Measurements from ENCODE around the gene SHROOM3. TPM values are rescaled to one million over a fixed set of nuclear protein-coding genes. Genes with fewer than 3 reads are reported as not detected.
"Not testable (repeated sequence)": the region's sequence is repeated elsewhere in the genome, so short reads cannot be mapped to it uniquely, and the experiment has no call there.

SHROOM3 gene
- total and polyA plus RNA-seq, 10 donors = 0.37 to 23.9 (median 8.3) TPM

GRCh38 chr4:76725039-76725438 is 290.0 kb downstream of the SHROOM3 start:
- TF ChIP-seq CTCF (IDR thresholded peaks at IDR 0.05 in 8 of 11, conservative IDR thresholded peaks at IDR 0.05 in 3 of 11) (no peak), POLR2AphosphoS5 (IDR thresholded peaks at IDR 0.05) (no peak), POLR2A (IDR thresholded peaks at IDR 0.05) (no peak)
- DNase-seq = no peak
- no peaks in the 10 kb centered on the region for H3K36me3 ChIP-seq
- peaks cover 0 to 7% (median 0%) of the 10 kb centered on the region in 7 donors for H3K27me3 ChIP-seq (replicated peaks in 1 of 7)
- intact Hi-C loops (cut with DNase I; ENCODE audit: low total_unique reads) = no loop called here
- H3K4me1 ChIP-seq = peaks cover 0 to 5% (median 0%) of the 10 kb centered on the region in 6 donors
- 52 to 85% (median 76%) methylated on average over 2 of the region's 2 CpGs for WGBS, 5 donors
- H3K27ac ChIP-seq = peak overlapping the region in 1 of 8 donors; percentile 17
- H3K4me3 ChIP-seq = no peak overlapping the region
- H3K9me3 ChIP-seq = no peaks in the 10 kb centered on the region

- intact Hi-C loops (cut with DNase I; ENCODE audit: low total_unique reads) = no loop called here
- H3K27me3 ChIP-seq (replicated peaks in 1 of 7) = peaks cover 0 to 7% (median 0%) of the 10 kb centered on the region in 7 donors
- no peaks in the 10 kb centered on the region for H3K9me3 ChIP-seq
- DNase-seq = no peak
- TF ChIP-seq POLR2AphosphoS5 (IDR thresholded peaks at IDR 0.05) (no peak), CTCF (IDR thresholded peaks at IDR 0.05 in 8 of 11, conservative IDR thresholded peaks at IDR 0.05 in 3 of 11) (no peak), POLR2A (IDR thresholded peaks at IDR 0.05) (no peak)
- H3K36me3 ChIP-seq = no peaks in the 10 kb centered on the region
- 72 to 84% (median 76%) methylated on average over 1 of the region's 1 CpG for WGBS, 5 donors
- peaks cover 0 to 5% (median 0%) of the 10 kb centered on the region in 6 donors for H3K4me1 ChIP-seq
- peak overlapping the region in 4 of 8 donors; percentile 13 to 28 (median 24) for H3K27ac ChIP-seq
- H3K4me3 ChIP-seq = no peak overlapping the region
These were observed 291.1 kb downstream of the SHROOM3 start for GRCh38 chr4:76726176-76726575.

GRCh38 chr4:76726631-76727030 is 291.6 kb downstream of the SHROOM3 start:
- intact Hi-C loops (cut with DNase I; ENCODE audit: low total_unique reads) = no loop called here
- peaks cover 0 to 7% (median 0%) of the 10 kb centered on the region in 7 donors for H3K27me3 ChIP-seq (replicated peaks in 1 of 7)
- no peaks in the 10 kb centered on the region for H3K9me3 ChIP-seq
- H3K4me3 ChIP-seq = no peak overlapping the region
- no peak for TF ChIP-seq POLR2A (IDR thresholded peaks at IDR 0.05)
- TF ChIP-seq CTCF (IDR thresholded peaks at IDR 0.05 in 8 of 11, conservative IDR thresholded peaks at IDR 0.05 in 3 of 11) = no peak
- no peak for TF ChIP-seq POLR2AphosphoS5 (IDR thresholded peaks at IDR 0.05)
- WGBS, 5 donors = 77 to 91% (median 82%) methylated on average over 5 of the region's 5 CpGs
- no peaks in the 10 kb centered on the region for H3K36me3 ChIP-seq
- H3K4me1 ChIP-seq = peaks cover 0 to 5% (median 0%) of the 10 kb centered on the region in 6 donors
- H3K27ac ChIP-seq = peak overlapping the region in 5 of 8 donors; percentile 13 to 28 (median 24)
- no peak for DNase-seq

- 82 to 94% (median 87%) methylated on average over 5 of the region's 5 CpGs for WGBS, 5 donors
- intact Hi-C loops (cut with DNase I; ENCODE audit: low total_unique reads); H3K9me3 ChIP-seq; H3K27me3 ChIP-seq (replicated peaks in 1 of 7); H3K36me3 ChIP-seq; H3K27ac ChIP-seq; DNase-seq; H3K4me3 ChIP-seq; H3K4me1 ChIP-seq: not testable (repeated sequence)
These were observed 292.9 kb downstream of the SHROOM3 start for GRCh38 chr4:76727934-76728333.

- Histone ChIP-seq H3K27me3 (replicated peaks in 1 of 7) (peaks cover 0 to 7% (median 0%) of the 10 kb centered on the region in 7 donors), H3K27ac (no peak overlapping the region), H3K9me3 (no peaks in the 10 kb centered on the region), H3K4me1 (peaks cover 0 to 4% (median 0%) of the 10 kb centered on the region in 6 donors), H3K4me3 (no peak overlapping the region), H3K36me3 (no peaks in the 10 kb centered on the region)
- no peak for TF ChIP-seq CTCF (IDR thresholded peaks at IDR 0.05 in 8 of 11, conservative IDR thresholded peaks at IDR 0.05 in 3 of 11)
- no peak for TF ChIP-seq POLR2AphosphoS5 (IDR thresholded peaks at IDR 0.05)
- no peak for TF ChIP-seq POLR2A (IDR thresholded peaks at IDR 0.05)
- WGBS, 5 donors = 59 to 76% (median 66%) methylated on average over 1 of the region's 1 CpG
- no peak for DNase-seq
- intact Hi-C loops (cut with DNase I; ENCODE audit: low total_unique reads) = no loop called here
These were observed 294.4 kb downstream of the SHROOM3 start for GRCh38 chr4:76729460-76729859.
